ENCODE measurements around the gene PVR.
"Not testable (repeated sequence)": the region's sequence is repeated elsewhere in the genome, so short reads cannot be mapped to it uniquely, and the experiment has no call there.

Gene PVR, protein sequence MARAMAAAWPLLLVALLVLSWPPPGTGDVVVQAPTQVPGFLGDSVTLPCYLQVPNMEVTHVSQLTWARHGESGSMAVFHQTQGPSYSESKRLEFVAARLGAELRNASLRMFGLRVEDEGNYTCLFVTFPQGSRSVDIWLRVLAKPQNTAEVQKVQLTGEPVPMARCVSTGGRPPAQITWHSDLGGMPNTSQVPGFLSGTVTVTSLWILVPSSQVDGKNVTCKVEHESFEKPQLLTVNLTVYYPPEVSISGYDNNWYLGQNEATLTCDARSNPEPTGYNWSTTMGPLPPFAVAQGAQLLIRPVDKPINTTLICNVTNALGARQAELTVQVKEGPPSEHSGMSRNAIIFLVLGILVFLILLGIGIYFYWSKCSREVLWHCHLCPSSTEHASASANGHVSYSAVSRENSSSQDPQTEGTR

DNA sequence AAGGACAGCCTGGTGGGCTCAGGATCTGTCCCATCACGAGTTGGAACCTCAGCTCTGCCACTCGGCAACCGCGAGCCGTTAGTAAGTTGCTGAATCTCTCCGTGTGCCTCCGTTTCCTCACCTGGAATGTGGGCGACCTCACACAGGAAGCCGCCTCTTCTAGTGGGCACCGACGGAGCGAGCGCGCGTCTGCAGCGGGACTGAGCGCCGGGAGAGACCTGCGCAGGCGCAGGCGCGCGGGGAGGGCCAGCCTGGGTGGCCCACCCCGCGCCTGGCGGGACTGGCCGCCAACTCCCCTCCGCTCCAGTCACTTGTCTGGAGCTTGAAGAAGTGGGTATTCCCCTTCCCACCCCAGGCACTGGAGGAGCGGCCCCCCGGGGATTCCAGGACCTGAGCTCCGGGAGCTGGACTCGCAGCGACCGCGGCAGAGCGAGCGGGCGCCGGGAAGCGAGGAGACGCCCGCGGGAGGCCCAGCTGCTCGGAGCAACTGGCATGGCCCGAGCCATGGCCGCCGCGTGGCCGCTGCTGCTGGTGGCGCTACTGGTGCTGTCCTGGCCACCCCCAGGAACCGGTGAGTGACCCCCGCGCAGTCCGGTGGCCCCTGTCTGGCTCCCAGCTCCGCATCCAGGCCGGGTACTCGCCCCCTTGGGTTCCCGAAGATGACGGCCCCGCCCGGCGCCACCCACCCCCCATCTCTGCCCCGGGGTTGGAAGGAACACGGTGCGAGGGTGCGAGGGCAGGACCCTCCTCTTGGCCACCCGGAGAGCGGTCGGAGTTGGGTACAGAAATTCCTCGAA is at the start of gene PVR:
TSS of gene PVR (plus strand) at position 306 of the 797 bp plus-strand sequence. CDS start at position 493, 187 bp downstream.
- DNase-seq (ENCODE audit: low read depth in 1 of 2, low spot score in 1 of 2): no peak

DNA sequence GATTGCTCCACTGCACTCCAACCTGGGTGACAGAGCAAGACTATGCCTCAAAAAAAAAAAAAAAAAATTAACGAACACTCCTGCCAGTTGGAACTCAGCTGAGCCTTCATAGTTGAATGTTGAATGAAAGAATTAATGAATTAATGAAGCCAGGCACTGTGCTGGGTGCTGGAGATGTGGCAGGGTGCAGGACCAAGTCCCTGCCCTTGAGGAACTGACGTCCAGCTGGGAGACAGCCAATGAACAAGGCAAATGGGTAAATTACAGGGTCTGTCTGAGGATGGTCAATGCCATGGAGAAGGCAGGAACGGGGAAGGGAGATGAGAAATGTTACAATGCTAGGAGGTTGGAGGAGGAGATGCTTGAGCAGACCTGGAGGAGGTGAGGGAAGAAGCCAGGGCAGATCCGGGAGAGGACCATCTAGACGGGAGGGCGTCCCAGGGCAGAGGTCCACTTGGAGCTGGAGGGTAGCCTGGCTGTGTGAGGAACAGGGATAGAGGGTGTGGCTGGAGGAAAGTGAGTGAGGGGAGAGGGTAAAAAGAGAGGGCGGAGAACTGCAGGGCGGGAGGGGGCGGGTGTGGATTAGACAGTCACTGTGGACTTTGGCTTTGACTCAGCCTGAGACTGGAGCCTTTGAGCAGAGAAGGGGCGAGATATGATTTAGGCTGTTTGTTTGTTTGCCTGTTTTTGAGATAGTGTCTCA is 47.1 kb upstream of the PVR start:
- DNase-seq (ENCODE audit: low read depth in 1 of 2, low spot score in 1 of 2): no peak

DNA sequence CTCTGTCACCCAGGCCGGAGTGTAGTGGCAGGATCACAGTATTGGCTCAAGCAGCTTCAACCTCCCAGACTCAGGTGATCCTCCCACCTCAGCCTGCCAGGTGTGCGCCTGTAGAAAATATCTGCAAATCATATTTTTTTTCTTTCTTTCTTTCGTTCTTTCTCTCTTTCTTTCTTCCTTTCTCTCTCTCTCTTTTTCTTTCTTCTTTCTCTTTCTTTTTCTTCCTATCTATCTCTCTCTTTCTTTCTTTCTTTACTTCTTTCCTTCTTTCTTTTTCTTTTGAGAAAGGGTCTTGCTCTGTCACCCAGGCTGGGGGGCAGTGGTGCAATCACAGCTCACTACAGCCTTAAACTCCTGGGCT is 46.6 kb upstream of the PVR start:
- DNase-seq (ENCODE audit: low read depth in 1 of 2, low spot score in 1 of 2): no peak

DNA sequence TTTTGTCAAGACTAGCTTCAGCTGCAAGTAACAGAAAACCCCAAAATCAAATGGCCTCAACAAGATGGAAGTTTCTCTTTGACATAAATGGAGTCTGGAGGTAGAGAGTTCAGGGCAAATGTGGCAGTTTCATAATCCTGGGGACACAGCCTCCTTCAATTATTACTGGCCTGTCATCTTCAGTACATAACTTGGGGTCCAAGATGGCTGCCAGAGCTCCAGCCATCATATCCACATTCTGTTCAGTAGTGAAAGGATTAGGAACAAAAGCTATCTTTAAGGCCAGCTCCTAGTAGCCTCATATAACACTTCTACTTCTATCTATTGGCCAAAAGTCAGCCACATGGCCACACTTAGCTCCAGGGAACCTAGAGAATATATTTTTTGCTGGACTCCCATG is 45.4 kb upstream of the PVR start:
- no peak for DNase-seq (ENCODE audit: low read depth in 1 of 2, low spot score in 1 of 2)

DNA sequence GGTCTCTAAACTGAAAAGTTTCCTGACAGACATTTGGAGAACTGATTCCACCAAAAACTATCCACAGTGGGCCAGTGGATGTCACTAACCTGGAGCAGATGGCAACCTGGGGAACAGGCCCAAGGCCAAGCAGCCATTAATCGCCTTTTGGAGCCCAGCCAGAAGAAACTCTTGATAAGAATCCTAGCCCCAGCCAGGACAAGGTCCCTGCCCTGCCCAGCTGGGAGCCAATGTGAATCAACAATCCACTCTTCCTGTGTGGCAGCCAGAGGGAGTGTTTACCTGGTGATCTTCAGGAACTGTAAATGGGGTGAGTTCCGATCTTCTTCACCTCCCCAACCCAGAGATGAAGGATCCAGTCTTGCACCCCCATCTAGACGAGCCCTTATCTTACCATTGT is 44.8 kb upstream of the PVR start:
- DNase-seq (ENCODE audit: low read depth in 1 of 2, low spot score in 1 of 2): no peak

DNA sequence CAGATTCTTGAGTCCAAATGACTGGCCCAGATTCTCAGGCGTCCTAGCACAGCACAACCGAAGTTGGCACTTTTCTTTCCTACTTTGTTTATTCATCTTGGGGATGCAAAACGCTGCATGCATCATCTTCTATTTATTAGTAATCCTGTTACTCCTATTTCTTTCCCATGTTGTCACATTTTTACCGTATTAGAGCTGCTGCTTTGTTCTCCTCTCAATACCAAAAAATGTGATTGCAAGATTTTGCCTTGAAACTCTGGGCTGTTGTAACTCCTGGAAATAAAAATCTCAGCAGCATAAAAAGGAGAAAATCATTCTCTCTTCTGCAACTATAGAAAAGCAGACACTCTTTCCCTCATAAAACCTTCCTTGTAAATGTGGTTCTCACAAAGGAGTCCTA is 43.2 kb upstream of the PVR start:
- DNase-seq (ENCODE audit: low read depth in 1 of 2, low spot score in 1 of 2): no peak

DNA sequence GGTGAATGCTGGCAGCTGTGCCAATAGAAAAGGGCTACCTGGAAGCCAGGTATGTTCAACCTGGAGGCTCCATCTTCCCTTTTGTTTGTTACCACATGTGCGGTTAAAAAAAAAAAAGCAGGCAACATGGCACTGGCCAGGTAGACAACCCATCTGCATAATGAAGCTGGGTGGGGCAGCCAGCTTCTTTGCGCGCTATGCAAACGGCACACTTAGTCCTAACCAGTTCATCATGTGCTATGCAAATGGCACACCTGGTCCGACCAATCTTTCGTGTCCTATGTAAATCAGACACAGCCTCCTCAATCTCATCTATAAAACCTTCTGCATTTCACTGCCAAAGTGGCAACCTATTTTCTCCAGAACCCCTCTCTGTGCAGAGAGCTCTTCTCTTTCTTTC is 41.6 kb upstream of the PVR start:
- no peak for DNase-seq (ENCODE audit: low read depth in 1 of 2, low spot score in 1 of 2)

DNA sequence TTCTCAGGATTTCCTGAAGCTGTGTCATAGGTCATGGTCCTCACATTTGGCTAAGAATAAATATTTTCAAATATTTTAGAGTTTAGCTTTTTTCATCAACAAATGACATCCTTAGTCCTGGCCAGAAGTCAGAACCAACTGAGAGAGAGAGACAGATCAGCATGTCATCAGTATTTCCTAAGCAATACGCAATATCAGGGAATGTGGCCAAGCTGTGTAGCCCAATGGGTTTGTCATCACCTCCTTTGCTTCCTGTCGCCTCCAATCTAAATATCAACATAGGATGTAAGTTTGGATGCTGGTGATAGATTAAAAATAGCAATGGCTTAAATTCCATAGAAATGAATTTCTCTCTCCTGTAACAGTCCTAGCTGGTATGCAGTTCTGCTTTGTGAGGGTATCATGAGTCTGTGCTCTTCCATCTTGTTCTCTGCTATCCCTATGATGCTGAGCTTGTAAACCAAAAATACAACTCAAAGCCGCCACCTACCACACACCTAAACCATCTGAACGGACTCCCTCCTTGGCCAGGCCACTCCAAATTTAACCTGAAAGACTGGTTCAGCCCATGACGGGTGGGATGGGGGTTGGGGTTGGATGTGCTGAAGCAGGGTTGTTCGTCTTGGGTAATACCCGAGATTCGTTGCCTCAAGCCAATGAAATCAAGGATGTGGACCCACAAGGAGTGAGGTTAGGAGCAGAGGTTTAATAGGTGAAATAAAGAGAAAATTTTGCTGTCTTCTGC is 40.3 kb upstream of the PVR start:
- DNase-seq (ENCODE audit: low read depth in 1 of 2, low spot score in 1 of 2): no peak

DNA sequence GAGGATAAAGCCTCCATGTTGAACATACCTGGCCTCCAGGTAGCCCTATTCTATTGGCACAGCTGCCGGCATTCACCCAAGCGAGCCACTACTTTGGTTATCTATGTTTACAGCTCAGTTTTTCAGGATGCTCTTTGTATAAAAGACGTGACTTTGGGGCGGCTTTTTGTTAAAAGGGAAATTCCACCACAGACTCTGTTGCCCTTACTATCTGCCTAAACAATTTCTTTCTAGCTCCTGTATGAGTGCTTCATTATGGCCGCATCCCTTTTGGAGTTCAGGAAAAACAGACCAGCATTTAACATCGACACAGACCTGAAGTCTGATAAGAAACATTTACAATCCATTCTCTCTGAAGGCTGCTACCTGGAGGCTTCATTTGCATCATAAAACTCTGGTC is 39.5 kb upstream of the PVR start:
- no peak for DNase-seq (ENCODE audit: low read depth in 1 of 2, low spot score in 1 of 2)

DNA sequence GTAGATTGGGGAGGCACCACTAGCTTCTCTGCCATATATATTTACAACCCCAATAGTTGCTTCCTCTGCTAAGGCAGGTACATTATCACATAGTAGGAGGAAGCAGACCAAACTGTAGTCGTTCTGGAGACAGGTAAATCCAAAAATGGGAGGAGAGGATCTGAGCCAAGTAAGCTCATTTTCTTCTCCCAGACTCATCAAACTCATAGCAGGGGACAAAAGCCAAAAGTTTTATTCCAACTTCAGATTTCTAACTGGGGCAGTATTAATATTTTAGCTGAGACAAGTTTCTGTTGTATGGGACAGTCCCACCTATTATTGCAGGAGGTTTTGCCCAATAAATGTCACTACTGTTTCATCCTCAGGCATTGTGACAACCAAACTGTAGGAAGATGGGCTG is 38.2 kb upstream of the PVR start:
- no peak for DNase-seq (ENCODE audit: low read depth in 1 of 2, low spot score in 1 of 2)

DNA sequence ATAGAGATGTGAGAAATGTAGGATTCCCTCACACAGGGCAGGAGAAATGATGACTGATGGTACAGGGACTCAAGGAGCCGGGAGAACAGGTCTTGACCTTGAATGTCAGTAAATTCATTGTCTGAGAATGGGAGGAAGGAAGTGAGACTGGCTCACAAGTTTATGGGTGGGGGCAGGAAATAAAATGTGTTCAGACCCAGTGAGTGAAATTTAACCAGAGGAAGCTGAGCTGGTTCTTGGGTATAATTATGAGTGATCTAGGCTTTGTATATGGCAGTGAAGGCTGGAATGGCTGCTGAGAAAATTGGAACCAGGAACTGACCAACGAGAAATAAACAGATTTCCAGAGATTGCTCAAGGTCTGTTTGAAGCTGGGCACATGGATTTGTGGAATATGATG is 36.7 kb upstream of the PVR start:
- no peak for DNase-seq (ENCODE audit: low read depth in 1 of 2, low spot score in 1 of 2)

DNA sequence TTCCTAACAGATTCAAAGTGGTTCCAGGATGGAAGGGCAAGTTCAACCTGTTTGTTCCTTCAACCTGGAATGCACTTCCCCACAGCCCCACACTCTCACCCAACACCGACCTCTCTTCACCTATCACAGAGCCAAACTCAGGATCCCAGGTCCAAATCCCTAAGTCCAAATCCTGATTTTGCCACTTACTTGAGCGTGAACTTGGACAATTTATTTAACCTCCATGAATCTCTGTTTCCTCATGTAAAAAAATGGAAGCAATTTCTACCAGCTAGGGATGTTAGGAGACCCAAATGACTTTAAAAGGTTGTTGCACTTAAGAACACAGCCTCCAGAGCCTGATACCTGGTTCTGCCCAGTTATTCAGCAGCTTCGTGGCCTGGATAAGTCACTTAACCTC is 35.8 kb upstream of the PVR start:
- DNase-seq (ENCODE audit: low read depth in 1 of 2, low spot score in 1 of 2): no peak

DNA sequence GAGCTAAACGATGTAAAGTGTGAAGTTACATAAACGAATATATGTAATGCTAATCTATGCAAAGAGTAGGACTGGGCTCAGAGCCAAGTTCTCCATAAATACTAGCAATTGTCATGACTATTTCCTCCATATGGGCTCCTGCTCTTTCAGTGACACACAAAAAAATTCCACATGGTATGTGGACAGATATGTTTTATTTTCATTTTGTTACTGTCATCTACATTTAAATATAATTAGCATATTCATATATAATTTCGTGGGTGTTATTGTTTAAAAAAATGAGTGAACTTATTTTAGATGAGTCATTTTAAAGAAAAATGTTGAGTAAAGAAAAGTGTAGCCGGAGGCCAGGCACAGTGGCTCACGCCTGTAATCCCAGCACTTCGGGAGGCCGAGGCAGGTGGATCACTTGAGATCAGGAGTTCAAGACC is 35.3 kb upstream of the PVR start:
- DNase-seq (ENCODE audit: low read depth in 1 of 2, low spot score in 1 of 2): no peak

DNA sequence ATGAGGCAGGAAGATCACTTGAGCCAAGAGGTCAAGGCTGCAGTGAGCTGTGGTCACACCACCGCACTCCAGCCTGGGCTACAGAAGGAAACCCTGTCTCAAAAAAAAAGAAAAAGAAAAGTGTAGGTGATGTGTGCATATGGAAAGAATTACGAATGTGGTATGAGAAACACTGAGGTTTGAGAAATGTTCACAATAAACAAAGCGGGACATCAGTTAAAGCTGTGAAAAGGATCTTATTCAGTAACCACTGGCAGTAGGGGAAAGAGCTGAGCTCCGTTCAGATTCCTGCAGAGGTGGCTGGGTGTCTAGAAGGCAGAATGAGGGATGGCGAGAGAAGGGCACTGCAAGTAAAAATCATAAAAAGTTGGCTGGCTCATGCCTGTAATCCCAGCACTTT is 34.5 kb upstream of the PVR start:
- no peak for DNase-seq (ENCODE audit: low read depth in 1 of 2, low spot score in 1 of 2)

DNA sequence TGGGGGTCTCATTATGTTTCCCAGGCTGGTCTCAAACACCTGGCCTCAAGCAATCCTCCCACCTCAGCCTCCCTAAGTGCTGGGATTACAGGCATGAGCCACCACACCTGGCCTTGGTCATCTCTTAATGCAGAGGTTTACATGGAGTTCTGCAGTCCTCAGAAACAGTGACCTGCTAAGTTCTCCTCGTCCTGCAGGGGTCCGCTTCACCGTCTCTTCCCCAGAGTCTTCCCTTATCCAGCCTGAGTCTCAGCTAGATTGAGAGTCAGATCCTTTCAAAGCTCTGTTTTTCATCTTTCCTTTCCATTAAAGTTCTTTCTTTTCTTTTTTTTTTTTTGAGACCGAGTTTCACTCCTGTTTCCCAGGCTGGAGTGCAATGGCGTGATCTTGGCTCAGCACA is 33.2 kb upstream of the PVR start:
- DNase-seq (ENCODE audit: low read depth in 1 of 2, low spot score in 1 of 2): not testable (repeated sequence)

DNA sequence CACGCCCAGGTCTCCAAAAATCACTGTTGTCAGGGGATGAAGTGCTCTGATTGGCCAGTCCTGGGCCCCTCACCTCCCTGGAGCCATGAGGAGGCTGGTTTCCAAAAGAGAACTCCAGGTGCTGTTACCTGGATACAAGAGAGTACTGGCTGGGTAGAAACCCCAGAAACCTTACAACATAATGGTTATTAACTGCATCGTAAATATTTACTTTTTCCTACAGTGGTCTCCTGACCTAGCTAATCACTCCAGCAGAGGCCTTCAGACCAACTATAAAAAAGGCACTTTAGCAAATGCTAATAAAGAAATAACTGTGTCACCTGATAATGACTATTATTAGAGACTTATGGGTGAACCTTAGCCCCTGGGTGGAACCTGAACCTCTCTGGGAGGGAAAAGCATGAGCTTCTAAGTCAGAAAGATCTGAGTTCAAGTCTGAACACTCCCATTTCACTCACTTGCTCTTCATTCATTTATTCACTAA is 31.9 kb upstream of the PVR start:
- DNase-seq (ENCODE audit: low read depth in 1 of 2, low spot score in 1 of 2): no peak

DNA sequence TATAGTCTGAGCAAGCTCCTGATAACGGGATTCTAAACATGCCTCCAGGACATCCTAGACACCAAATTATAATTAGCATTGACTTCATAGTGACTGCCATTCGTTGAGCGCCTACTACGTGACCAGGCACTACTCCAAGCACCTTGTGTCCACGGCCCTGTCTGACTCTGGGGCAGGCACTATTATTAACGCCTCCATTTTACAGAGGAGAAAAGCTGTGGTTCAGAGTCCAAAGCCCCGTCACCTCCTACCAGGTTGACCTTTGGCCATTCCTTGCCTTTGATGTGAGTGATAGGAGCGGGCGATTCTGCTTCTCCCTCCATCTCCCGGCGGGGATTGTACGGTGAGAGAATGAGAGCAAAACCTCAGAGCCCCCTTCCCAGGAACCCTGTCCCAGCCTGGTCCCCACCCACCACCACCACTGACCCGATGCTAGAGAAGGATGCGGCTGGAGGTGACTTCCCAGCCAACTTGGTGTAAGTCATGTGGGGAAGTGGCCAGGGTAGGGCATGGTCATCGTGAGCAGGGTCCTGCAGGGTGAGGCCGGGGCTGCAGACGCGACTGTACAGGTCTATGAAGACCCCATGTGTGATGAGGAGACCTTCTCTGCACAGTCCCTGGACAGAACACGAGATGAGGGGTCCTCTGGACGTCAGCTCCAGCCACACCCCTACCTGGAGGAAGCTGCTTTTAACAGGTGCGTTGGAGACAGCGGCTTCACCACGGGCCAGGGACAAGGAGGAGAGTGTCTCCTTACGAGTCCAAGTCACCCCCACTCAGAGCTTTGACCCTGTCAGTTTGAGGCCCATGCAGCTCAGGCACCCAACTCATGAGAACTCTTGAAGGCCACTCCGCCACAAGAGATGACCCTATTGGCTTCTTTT is 30.2 kb upstream of the PVR start, which contains the start of gene IGSF23:
TSS of gene IGSF23 (plus strand) at position 269 of the 884 bp plus-strand sequence. CDS start at position 352, 83 bp downstream.
- DNase-seq (ENCODE audit: low read depth in 1 of 2, low spot score in 1 of 2): no peak

DNA sequence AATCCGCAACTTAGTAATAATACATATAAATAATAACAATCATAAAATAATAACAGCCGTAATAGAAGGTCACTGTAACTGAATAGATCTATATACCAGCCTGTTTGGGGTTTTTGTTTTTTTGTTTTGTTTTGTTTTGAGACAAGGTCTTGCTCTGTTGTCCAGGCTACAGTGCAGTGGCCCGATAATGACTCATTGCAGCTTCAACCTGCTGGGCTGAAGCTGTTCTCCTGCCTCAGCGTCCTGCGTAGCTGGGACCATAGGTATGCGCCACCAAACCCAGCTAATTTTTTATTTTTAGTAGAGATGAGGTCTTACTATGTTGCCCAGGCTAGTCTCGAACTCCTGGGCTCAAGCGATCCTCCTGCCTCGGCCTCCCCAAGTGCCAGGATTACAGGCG is 29.4 kb upstream of the PVR start:
- no peak for DNase-seq (ENCODE audit: low read depth in 1 of 2, low spot score in 1 of 2)

DNA sequence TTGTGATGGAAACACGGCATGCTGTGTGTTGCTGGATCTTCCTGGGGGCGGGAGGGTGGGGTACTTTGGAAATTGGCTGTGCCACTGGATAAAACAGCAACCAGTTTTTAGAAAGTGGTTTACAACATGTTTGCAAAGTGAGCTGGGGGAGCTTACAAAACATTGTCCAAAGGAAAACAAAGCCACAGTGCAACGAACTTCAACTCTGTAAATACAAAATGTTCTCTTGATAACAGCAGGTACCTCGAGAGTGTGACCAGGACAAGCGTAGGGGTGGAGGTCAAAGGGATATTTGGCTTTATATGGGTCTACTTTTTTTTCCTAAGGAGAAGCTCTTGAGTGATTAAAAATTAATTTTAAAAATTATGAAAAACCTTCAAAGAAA is 27.9 kb upstream of the PVR start:
- DNase-seq (ENCODE audit: low read depth in 1 of 2, low spot score in 1 of 2): no peak

Measured in activated T-helper 1 cell treated with anti-CD3 and anti-CD28 coated beads, Interleukin-2, amount 50 U/mL, for 16 hours (primary cell).